ENCODE results near the gene ABCB4.

Gene ABCB4

DNA sequence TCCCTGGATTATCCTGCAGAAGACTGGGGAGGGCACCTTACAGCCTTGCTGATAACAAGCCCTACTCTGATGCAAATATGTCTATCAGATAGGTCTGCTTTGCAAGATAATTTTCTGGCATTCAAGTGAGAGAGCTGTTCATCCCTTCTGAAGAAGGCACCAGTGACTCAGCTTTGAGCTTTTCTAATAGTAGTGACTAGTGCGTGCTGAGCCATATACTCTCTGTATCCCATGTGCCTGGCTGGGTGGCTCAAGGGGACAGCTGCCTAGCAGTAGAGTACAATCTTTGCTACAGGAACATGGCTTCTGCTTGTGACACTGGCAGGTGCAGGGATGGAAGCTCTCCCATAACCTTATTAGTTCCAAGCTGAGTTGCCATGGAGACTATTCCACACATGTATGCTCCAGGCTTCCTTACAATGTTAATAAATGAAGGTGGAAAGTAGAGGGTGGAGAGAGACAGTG is 35.0 kb upstream of the ABCB4 start:
- Histone ChIP-seq H3K4me1 (ENCODE audit: insufficient read depth, insufficient read length) (no peaks in the 10 kb centered on the region), H3K27me3 (ENCODE audit: insufficient read depth, insufficient read length) (no peaks in the 10 kb centered on the region), H3K36me3 (ENCODE audit: insufficient read depth, insufficient read length, low read length) (no peaks in the 10 kb centered on the region), H3K9me3 (ENCODE audit: insufficient read depth, low read length) (no peaks in the 10 kb centered on the region), H3K4me3 (ENCODE audit: insufficient read length, low read depth) (no peak overlapping the region), H3K9ac (ENCODE audit: insufficient read length, low read depth) (no peak overlapping the region)
- TF ChIP-seq YY1 (IDR thresholded peaks at IDR 0.05; ENCODE audit: insufficient read depth, insufficient read length): no peak
- no peak for TF ChIP-seq ZNF274 (IDR thresholded peaks at IDR 0.05; ENCODE audit: low read depth, low read length)
- no peak for TF ChIP-seq SUZ12 (IDR thresholded peaks at IDR 0.05; ENCODE audit: extremely low read depth, insufficient read depth, insufficient read length)
- no peak for DNase-seq (ENCODE audit: low read depth, low spot score)

GRCh38 chr7:87507446-87507845 is 32.0 kb upstream of the ABCB4 start:
- H3K9me3 ChIP-seq (ENCODE audit: insufficient read depth, low read length): no peaks in the 10 kb centered on the region
- H3K27me3 ChIP-seq (ENCODE audit: insufficient read depth, insufficient read length): no peaks in the 10 kb centered on the region
- no peaks in the 10 kb centered on the region for H3K4me1 ChIP-seq (ENCODE audit: insufficient read depth, insufficient read length)
- no peak overlapping the region for H3K4me3 ChIP-seq (ENCODE audit: insufficient read length, low read depth)
- TF ChIP-seq YY1 (IDR thresholded peaks at IDR 0.05; ENCODE audit: insufficient read depth, insufficient read length) (no peak), ZNF274 (IDR thresholded peaks at IDR 0.05; ENCODE audit: low read depth, low read length) (no peak), SUZ12 (IDR thresholded peaks at IDR 0.05; ENCODE audit: extremely low read depth, insufficient read depth, insufficient read length) (no peak)
- DNase-seq (ENCODE audit: low read depth, low spot score): no peak
- H3K36me3 ChIP-seq (ENCODE audit: insufficient read depth, insufficient read length, low read length): no peaks in the 10 kb centered on the region
- no peak overlapping the region for H3K9ac ChIP-seq (ENCODE audit: insufficient read length, low read depth)

DNA sequence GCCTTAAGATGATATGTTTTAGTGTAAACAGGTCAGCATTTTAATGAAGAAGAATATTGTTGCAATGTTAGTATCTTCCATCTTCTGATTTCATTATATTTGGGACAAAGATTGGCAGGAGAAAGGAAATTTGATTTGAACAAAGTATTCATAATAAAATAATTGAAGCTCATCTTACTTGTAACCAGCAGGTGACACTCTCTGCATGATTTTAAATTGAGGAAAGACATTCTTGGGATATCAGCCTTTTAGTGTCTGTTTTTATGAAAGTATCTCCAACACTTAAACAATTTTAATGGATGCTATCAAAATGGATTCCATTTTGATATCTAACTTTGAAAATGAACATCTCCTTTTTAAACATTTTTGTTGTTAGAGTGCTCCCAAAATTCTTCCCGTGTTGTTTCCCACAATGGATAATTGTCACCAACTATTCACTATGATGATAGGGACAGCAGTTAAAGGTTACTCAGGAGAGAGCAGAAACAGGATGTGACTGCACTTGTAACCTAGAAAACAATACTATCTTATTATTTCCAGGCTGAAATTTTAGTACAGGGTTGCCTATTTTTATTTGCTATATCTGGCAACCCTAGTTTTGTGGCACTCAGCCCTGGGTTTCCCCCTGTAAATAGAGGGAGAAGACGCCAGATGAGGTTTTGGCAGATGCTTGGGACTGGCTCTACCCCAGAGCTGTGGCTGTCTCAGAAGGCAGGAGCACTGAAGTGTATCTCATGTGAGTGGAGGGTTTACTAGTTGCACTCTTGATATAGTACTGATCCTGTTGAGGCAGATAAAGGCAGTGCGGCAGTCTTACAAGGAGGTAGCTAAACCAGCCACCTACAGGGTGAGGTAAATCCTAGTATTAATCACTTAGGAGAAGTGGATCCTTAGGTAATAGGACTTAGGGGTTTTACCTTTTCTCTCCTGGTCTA is 31.0 kb upstream of the ABCB4 start:
- TF ChIP-seq ZNF274 (IDR thresholded peaks at IDR 0.05; ENCODE audit: low read depth, low read length): no peak
- TF ChIP-seq YY1 (IDR thresholded peaks at IDR 0.05; ENCODE audit: insufficient read depth, insufficient read length): no peak
- no peak for TF ChIP-seq SUZ12 (IDR thresholded peaks at IDR 0.05; ENCODE audit: extremely low read depth, insufficient read depth, insufficient read length)
- no peak overlapping the region for H3K4me3 ChIP-seq (ENCODE audit: insufficient read length, low read depth)
- no peaks in the 10 kb centered on the region for H3K4me1 ChIP-seq (ENCODE audit: insufficient read depth, insufficient read length)
- H3K27me3 ChIP-seq (ENCODE audit: insufficient read depth, insufficient read length): no peaks in the 10 kb centered on the region
- no peak overlapping the region for H3K9ac ChIP-seq (ENCODE audit: insufficient read length, low read depth)
- no peak for DNase-seq (ENCODE audit: low read depth, low spot score)
- H3K9me3 ChIP-seq (ENCODE audit: insufficient read depth, low read length): no peaks in the 10 kb centered on the region
- no peaks in the 10 kb centered on the region for H3K36me3 ChIP-seq (ENCODE audit: insufficient read depth, insufficient read length, low read length)

DNA sequence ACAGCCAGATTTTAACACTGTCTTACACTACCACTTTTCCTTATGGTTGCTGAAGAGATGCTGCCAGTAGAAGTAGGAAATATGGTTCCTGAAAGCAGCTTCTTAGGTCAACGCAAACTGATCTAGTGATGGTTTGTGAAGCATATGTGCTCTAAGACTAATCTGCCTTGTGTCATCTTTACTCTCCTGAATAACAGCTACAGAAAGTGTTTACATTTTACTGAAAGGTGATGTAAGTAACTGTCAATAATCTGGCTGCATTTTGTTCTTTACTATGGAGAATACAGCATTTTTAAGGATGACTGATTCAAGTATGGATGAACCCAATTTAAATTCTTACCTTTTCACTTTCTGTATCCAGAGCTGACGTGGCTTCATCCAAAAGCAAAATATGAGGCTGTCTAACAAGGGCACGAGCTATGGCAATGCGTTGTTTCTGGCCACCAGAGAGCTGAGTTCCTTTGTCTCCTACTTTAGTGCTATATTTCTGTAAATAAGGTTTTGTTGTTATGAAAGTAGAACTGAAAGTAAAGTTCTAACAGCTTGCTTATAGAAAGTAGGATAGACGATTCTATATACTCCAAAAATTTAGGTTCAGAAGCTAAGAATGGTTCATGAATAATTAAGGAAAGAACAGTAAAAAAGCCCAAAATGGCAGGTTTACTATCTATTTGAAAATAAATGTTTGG is 30.2 kb upstream of the ABCB4 start:
- Histone ChIP-seq H3K4me1 (ENCODE audit: insufficient read depth, insufficient read length) (no peaks in the 10 kb centered on the region), H3K9ac (ENCODE audit: insufficient read length, low read depth) (no peak overlapping the region), H3K9me3 (ENCODE audit: insufficient read depth, low read length) (no peaks in the 10 kb centered on the region), H3K4me3 (ENCODE audit: insufficient read length, low read depth) (no peak overlapping the region), H3K36me3 (ENCODE audit: insufficient read depth, insufficient read length, low read length) (no peaks in the 10 kb centered on the region), H3K27me3 (ENCODE audit: insufficient read depth, insufficient read length) (no peaks in the 10 kb centered on the region)
- no peak for TF ChIP-seq YY1 (IDR thresholded peaks at IDR 0.05; ENCODE audit: insufficient read depth, insufficient read length)
- no peak for TF ChIP-seq SUZ12 (IDR thresholded peaks at IDR 0.05; ENCODE audit: extremely low read depth, insufficient read depth, insufficient read length)
- no peak for TF ChIP-seq ZNF274 (IDR thresholded peaks at IDR 0.05; ENCODE audit: low read depth, low read length)
- no peak for DNase-seq (ENCODE audit: low read depth, low spot score)

GRCh38 chr7:87505122-87505521 is 29.6 kb upstream of the ABCB4 start:
- H3K9me3 ChIP-seq (ENCODE audit: insufficient read depth, low read length): no peaks in the 10 kb centered on the region
- DNase-seq (ENCODE audit: low read depth, low spot score): no peak
- no peak overlapping the region for H3K9ac ChIP-seq (ENCODE audit: insufficient read length, low read depth)
- H3K36me3 ChIP-seq (ENCODE audit: insufficient read depth, insufficient read length, low read length): no peaks in the 10 kb centered on the region
- H3K4me1 ChIP-seq (ENCODE audit: insufficient read depth, insufficient read length): no peaks in the 10 kb centered on the region
- no peaks in the 10 kb centered on the region for H3K27me3 ChIP-seq (ENCODE audit: insufficient read depth, insufficient read length)
- H3K4me3 ChIP-seq (ENCODE audit: insufficient read length, low read depth): no peak overlapping the region
- no peak for TF ChIP-seq ZNF274 (IDR thresholded peaks at IDR 0.05; ENCODE audit: low read depth, low read length)
- TF ChIP-seq SUZ12 (IDR thresholded peaks at IDR 0.05; ENCODE audit: extremely low read depth, insufficient read depth, insufficient read length): no peak
- TF ChIP-seq YY1 (IDR thresholded peaks at IDR 0.05; ENCODE audit: insufficient read depth, insufficient read length): no peak

GRCh38 chr7:87499494-87499893 is 24.0 kb upstream of the ABCB4 start:
- H3K4me3 ChIP-seq (ENCODE audit: insufficient read length, low read depth): no peak overlapping the region
- DNase-seq (ENCODE audit: low read depth, low spot score): no peak
- H3K4me1 ChIP-seq (ENCODE audit: insufficient read depth, insufficient read length): no peaks in the 10 kb centered on the region
- H3K27me3 ChIP-seq (ENCODE audit: insufficient read depth, insufficient read length): no peaks in the 10 kb centered on the region
- TF ChIP-seq YY1 (IDR thresholded peaks at IDR 0.05; ENCODE audit: insufficient read depth, insufficient read length): no peak
- H3K9ac ChIP-seq (ENCODE audit: insufficient read length, low read depth): no peak overlapping the region
- H3K9me3 ChIP-seq (ENCODE audit: insufficient read depth, low read length): no peaks in the 10 kb centered on the region
- H3K36me3 ChIP-seq (ENCODE audit: insufficient read depth, insufficient read length, low read length): no peaks in the 10 kb centered on the region

DNA sequence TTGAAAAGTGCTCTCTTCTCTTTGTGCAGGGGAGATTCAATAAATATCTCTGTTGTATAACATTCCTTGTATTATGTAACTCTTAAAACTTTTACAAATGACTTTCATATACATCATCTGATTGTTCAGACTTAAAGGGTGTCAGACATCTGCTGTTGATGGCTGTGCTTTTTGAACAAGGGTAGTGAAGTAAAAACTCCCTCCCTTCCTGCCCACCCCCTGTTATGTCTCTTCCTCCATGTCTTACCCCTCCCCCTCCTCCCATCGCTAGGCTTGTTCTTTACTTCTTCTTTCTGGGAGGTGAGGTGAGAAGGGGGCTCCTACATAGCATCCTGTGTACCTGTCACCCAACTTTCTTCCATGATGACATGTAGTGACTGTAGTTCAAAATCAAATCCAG is 23.4 kb upstream of the ABCB4 start:
- no peaks in the 10 kb centered on the region for H3K9me3 ChIP-seq (ENCODE audit: insufficient read depth, low read length)
- TF ChIP-seq SUZ12 (IDR thresholded peaks at IDR 0.05; ENCODE audit: extremely low read depth, insufficient read depth, insufficient read length): no peak
- TF ChIP-seq ZNF274 (IDR thresholded peaks at IDR 0.05; ENCODE audit: low read depth, low read length): no peak
- no peak for TF ChIP-seq YY1 (IDR thresholded peaks at IDR 0.05; ENCODE audit: insufficient read depth, insufficient read length)
- no peak for DNase-seq (ENCODE audit: low read depth, low spot score)
- no peak overlapping the region for H3K9ac ChIP-seq (ENCODE audit: insufficient read length, low read depth)
- no peak overlapping the region for H3K4me3 ChIP-seq (ENCODE audit: insufficient read length, low read depth)
- no peaks in the 10 kb centered on the region for H3K4me1 ChIP-seq (ENCODE audit: insufficient read depth, insufficient read length)
- no peaks in the 10 kb centered on the region for H3K27me3 ChIP-seq (ENCODE audit: insufficient read depth, insufficient read length)
- no peaks in the 10 kb centered on the region for H3K36me3 ChIP-seq (ENCODE audit: insufficient read depth, insufficient read length, low read length)

Measured in NT2/D1 (cell line).